HG02763 (cell line): ENCODE data around the gene COG5.

Experiments
- ATAC-seq: cut with Tn5 transposase; IDR thresholded peaks from one replicate; pipeline ENCODE4 v1.9.1; 2021; ENCODE audit warnings: mild to moderate bottlenecking, moderate library complexity; ENCODE audit not compliant: unreplicated experiment

The COG5 gene

GRCh38 chr7:107506674-107507339, 56.9 kb downstream of the COG5 start:
- no peak for ATAC-seq

DNA sequence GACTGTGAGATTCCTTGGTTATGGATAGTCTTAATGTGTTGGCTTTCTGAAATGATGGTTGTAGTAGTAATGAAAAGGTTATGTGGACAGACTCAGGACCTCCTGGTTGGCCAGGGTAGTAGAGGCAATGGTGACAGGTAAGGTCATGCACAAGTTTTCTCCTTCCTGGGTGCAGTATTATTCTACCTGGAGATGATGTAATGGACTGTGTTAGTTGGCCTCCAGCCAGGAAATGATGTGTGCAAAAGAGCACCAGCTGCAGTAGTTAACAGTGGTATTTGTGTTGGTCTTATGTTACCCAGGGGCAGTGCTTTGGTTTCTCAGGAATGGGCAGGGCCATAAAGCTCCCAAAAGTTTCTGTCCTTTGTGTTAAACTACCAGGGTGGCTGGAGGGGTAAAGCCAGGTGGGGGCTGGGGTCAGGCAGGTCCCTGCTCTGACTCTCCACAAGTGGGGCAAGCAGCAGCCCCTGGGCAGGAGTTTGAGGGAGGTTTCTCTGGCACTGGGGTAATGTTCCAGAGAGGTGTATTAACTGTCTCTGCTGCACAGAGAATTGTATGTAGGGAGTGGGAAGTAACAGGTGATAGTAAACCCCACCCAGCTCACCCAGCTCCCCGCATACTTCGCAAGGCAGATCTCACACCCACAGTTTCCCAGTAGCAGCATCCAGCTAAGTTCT, 57.6 kb downstream of the COG5 start:
- no peak for ATAC-seq

DNA sequence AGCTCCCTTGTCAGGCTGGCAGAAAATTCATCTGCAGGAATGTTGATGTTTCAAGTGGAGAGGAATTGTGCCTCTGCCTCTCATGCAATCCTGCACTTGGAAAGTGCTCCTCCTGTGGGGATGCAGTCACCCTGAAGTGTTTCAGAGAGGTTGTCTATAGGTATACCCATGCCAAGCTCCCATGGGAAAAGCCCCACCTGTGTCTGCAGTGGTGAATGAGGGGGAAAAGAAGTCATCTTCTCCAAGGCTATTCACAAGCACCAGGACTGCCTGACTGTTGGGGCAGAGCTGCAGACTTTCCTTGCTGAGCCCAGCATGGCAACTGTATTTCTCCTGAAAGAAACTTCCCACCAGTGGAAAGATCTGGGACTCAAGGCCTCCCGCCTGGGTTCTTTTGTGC, 58.4 kb downstream of the COG5 start:
- ATAC-seq: no peak

DNA sequence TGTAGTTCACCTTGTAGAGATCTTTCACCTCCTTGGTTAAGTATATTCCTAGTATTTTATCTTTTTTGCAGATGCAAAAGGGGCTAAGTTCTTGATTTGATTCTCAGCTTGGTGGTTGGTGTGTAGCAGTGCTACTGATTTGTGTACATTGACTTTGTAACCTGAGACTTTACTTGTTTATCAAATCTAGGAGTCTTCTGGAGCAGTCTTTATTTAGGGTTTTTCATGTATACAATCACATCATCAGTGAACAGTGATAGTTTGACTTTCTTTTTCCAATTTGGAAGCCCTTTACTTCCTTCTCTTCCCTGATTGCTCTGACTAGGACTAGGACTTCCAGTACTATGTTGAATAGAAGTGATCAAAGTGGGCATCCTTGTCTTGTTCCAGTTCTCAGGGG, 60.0 kb downstream of the COG5 start:
- no peak for ATAC-seq

DNA sequence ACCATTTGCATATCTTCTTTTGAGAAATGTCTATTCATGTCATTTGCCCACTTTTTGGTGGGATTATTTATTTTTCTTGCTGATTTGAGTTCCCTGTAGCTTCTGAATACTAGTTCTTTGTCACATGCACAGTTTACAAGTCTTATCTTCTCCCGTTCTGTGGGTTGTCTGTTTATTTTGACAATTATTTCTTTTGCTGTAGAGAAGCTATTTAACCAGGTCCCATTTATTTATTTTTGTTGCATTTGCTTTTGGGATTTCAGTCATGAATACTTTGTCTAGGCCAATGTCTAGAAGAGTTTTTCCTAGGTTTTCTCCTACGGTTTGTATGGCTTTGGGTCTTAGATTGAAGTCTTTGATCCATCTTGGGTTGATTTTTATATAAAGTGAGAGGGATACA, 60.9 kb downstream of the COG5 start:
- ATAC-seq: no peak

GRCh38 chr7:107502154-107502553, 61.6 kb downstream of the COG5 start:
- ATAC-seq: no peak

DNA sequence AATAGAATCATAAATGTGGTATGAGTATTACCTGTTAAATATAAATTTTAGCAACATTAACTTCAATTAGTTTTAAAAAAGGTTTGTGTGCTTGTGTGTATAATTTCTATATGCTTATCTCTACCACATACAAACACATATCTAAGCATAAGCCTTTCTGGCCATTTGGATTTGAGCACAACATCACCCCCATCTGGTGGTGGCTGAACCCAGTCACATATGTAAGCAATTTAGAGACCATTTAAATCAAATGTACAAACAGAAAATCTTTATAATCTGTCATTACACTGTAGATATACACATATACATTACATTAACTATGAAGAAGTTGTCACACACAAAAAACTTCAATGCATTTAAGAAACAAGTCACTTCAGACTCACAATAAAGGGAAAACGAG, 62.1 kb downstream of the COG5 start:
- ATAC-seq: no peak

- ATAC-seq: no peak
Measured at GRCh38 chr7:107499731-107500130, 64.0 kb downstream of the COG5 start.

DNA sequence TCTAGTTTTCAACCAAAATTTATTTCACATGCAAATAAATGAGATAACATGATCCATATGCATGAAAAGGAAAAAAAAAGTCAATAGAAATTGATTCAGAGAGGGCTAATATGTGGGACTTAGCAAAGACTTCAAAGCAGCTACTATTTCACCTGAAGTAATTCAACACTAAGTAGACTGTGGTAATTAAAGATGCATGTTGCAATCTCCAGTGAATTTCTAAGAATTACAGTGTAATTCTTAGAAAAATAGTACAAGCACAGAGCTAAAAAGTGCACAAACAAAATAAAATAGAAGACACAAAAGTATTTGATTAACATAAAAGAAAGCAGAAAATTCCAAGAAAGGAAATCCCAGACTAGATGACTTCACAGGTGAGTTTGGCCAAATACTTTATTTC, 68.2 kb downstream of the COG5 start:
- no peak for ATAC-seq

GRCh38 chr7:107494884-107495283, 68.8 kb downstream of the COG5 start:
- ATAC-seq: no peak

GRCh38 chr7:107494315-107494751, 69.4 kb downstream of the COG5 start:
- ATAC-seq: no peak

DNA sequence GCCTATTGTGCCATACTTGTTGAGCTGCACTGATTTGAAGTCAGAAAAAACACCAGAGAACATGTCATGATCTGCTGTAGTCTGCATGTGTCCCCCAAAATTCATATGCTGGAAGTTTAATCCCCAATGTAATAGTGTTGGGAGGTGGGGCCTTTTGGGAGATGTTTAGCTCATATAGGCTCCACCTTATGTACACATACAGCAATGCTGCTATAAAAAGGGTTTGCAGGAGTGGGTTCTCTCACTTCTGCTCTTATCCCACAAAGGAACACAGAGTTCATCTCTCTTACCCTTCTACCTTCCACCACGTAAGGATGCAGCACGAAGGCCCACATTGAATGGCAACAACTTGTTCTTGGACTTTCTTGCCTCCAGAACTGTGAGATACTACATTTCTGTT, 70.8 kb downstream of the COG5 start:
- no peak for ATAC-seq

DNA sequence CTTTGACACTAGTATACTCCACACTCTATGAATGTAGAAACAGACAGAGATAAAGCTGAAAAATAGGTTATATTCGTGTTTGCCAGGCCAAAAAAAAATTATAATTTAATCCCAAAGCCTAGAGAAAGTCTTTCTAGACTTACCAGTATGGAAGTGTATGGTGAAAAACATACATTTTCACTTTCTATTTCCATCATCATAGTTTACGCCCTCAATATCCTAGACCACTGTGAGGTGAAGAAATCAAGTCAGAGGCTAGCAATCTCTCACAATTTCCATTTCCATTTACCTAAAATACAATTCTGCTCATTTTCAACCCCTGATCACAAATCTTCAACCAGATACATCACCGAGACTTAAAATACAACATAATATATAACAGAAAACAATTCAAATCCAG, 77.7 kb downstream of the COG5 start:
- no peak for ATAC-seq

DNA sequence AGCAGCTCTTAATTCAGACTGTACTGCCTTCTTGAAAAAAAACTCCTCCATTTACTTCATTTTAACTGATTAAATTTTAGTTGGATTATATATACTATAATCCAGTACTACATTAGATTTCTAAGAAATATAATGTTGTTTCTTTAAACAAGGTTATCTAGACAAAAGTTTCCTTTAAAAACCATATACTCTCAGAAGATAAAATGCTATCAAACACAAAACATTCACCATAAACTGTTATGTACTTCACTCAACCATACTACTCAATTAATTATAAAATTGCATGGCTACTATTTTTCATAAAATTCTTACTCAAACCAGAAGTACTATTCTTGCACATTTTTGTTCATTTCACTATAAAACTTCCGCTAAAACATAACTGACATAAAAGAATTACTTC, 81.1 kb downstream of the COG5 start:
- no peak for ATAC-seq

GRCh38 chr7:107480932-107481331, 82.8 kb downstream of the COG5 start:
- ATAC-seq: no peak

DNA sequence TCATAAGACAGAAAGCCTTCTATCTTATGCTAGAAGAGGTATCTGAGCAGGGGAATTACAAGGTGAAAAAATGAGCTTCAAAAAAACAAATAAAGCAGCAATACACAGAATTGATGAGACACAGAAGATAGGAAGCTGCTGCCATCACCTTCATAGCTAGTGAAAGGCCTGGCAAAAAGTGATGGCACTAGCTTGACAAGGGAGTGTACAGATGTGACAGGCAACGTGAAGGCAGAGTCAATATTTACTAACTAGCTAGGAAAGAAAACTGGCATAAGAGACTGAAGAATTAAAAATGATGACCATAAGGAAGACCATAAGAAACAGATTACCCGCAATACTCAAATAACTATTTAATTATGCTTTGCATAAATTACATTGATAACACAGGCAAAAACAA, 84.4 kb downstream of the COG5 start:
- ATAC-seq: no peak

GRCh38 chr7:107474104-107474521, 89.6 kb downstream of the COG5 start:
- no peak for ATAC-seq

- no peak for ATAC-seq
Measured at GRCh38 chr7:107472116-107472515, 91.6 kb downstream of the COG5 start.

DNA sequence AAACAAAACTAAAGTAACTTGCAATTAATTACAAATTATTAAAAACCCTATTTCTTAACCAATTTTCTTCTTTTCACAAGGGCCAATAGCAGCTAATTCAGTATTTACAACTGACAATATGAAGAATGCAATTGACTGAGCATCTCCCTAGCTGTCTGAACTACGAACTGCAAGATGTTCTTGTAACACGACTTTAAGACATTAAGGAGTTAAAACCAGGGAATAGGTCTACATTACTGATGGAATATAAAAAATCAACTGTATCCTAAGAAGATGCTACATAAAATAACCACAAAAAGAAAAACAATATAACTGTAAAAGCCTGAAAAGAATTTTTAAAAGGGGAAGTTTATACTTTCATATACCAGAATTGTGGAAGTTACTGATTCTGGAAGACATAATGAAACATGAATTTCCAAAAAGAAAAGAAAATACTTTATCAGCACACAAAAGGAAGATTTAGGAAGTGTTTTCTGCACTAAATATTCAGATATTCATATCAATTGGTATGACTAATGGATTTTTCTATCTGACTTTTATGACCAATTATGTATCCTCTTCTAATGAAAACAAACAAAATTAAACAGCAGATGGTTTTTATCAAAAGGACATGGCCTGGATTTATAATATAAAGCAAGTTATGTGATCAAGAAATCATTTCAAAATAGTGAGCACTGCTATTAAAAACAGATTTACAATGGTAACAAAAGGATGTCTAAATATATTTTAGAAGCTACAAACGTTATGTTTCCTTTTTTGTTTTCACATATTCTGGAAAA, 92.2 kb downstream of the COG5 start:
- ATAC-seq: no peak

- no peak for ATAC-seq
Measured at GRCh38 chr7:107469929-107470328, 93.8 kb downstream of the COG5 start, which contains the start of gene GPR22. Gene GPR22, plus strand, starts transcription at chr7:107470057. Its CDS starts 4,004 bp downstream, at chr7:107474061.

DNA sequence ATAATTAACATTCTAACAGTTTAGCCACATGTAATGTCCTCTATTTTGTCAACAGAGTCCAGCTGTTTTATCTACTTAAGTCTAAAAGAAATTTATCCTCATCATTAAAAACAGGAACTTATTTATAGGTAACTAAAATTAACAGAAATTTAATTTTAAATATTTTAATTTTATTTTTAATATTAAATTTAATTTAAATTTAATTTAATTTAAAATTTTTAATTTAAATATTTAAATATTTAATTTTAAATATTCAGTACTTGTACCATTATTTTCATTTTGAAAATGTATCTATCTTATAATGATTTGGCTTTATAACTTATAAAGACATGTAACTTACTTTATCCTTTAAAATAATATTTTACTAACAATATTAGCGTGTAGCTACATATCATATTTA, 94.9 kb downstream of the COG5 start:
- no peak for ATAC-seq

DNA sequence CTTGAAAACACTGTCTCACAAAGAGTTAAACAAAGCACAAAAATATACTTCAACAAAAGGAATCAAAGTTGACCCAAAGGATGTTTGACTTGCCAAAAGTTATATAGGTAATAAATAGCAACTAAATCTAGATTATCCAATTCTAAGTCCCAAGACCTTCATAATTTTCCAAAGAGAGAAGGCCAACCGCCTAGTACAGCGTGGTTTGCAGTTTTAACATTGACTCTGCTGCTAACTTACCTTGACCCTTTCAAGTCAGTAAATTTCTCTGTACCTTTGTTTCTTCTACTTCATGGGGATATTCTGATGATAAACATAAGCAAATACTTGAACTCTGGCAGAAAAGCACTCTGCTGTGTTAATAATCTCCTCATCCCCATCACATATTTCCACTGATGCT, 95.7 kb downstream of the COG5 start:
- ATAC-seq: no peak
